Gastrocnemius medialis (tissue), 4 donors: ENCODE results near the gene HM13. TPM values are rescaled to one million over a fixed set of nuclear protein-coding genes. Genes with fewer than 3 reads are reported as not detected.

Experiments used
- ATAC-seq, 2 donors: fragments of 150-250 bp; one replicate each; pipeline ENCODE4 v1.9.1; 2016
- DNase-seq, 2 donors: peaks; one replicate each; pipeline ENCODE4 v3.0.0-alpha.2; 2019
- H3K27ac ChIP-seq, 4 donors: fragments of 200-600 bp; sonication (generic); 1 replicate in 1 of 4; 2 replicates in 3 of 4; pipeline ENCODE4 v1.5.1; 2016 to 2018; ENCODE audit warnings: mild to moderate bottlenecking in 2 of 4, moderate library complexity in 1 of 4
- H3K27me3 ChIP-seq, 3 donors: fragments of 200-600 bp; sonication (generic) in 2 of 3; 1 replicate in 1 of 3; 2 replicates in 2 of 3; pipeline versions ENCODE4 v1.5.1 to v1.6.0; 2016 to 2019; ENCODE audit warnings: mild to moderate bottlenecking in 1 of 3, moderate library complexity in 1 of 3
- H3K36me3 ChIP-seq, 2 donors: fragments of 200-600 bp; sonication (generic) in 1 of 2; one replicate each; pipeline ENCODE4 v1.5.1; 2017 to 2018
- H3K4me1 ChIP-seq, 2 donors: fragments of 200-600 bp; sonication (generic) in 1 of 2; one replicate each; pipeline ENCODE4 v1.5.1; 2016 to 2017; ENCODE audit warnings: mild to moderate bottlenecking in 2 of 2
- H3K4me3 ChIP-seq, 4 donors: fragments of 200-600 bp; sonication (generic) in 3 of 4; 1 replicate in 1 of 4; 2 replicates in 3 of 4; pipeline ENCODE4 v1.5.1; 2016 to 2019; ENCODE audit warnings: mild to moderate bottlenecking in 2 of 4
- H3K9me3 ChIP-seq, 3 donors: fragments of 200-600 bp; sonication (generic) in 2 of 3; 1 replicate in 1 of 3; 2 replicates in 2 of 3; pipeline ENCODE4 v1.5.1; 2016 to 2019
- CTCF ChIP-seq, 5 experiments: fragments of 450-650 bp in 3 of 5; fragments of 200-600 bp in 2 of 5; sonication (generic) in 2 of 5; IDR thresholded peaks in 4 of 5; conservative IDR thresholded peaks in 1 of 5; 1 replicate in 4 of 5; 2 replicates in 1 of 5; pipeline ENCODE4 v1.5.1; 2016 to 2019; ENCODE audit warnings: antibody characterized with exemption in 5 of 5, mild to moderate bottlenecking in 3 of 5, moderate library complexity in 3 of 5
- POLR2A ChIP-seq, 2 donors: fragments of 450-650 bp; IDR thresholded peaks; one replicate each; pipeline ENCODE4 v1.6.1; 2017; ENCODE audit warnings: antibody characterized with exemption in 2 of 2, mild to moderate bottlenecking in 2 of 2, moderate library complexity in 2 of 2
- in situ Hi-C, 4 donors: fragments of 200-750 bp; cut with MboI; loops; one replicate each; pipeline versions ENCODE4 v1.15.0 to v1.8.0; 2017; ENCODE audit warnings: low sequenced_read_pairs in 4 of 4
- intact Hi-C: fragments of 100-400 bp; cut with DNase I; formaldehyde crosslinking; loops from one replicate; pipeline ENCODE4 v1.15.1; 2023; ENCODE audit warnings: low total_unique reads
- total RNA-seq, 4 donors: library from RNA; depleted of rRNA; stranded (reverse); fragments of >200 nt; gene quantifications; one replicate each; pipeline versions ENCODE4 v1.1.0 to v1.2.3, GENCODE V29; 2016

The HM13 gene
- total RNA-seq, 4 donors from 2014 or later, result 22.7 to 31.0 (median 26.4) TPM

- Histone ChIP-seq H3K27me3 (peaks cover 0 to 11% (median 7%) of the 10 kb centered on the region in 3 donors), H3K9me3 (no peaks in the 10 kb centered on the region), H3K4me3 (no peak overlapping the region), H3K36me3 (no peaks in the 10 kb centered on the region), H3K4me1 (no peaks in the 10 kb centered on the region), H3K27ac (peak overlapping the region in 2 of 4 donors; percentile 22 to 43)
- no peak for TF ChIP-seq CTCF (IDR thresholded peaks at IDR 0.05 in 4 of 5, conservative IDR thresholded peaks at IDR 0.05 in 1 of 5)
- TF ChIP-seq POLR2A (IDR thresholded peaks at IDR 0.05), result no peak
- ATAC-seq (no peak), DNase-seq (no peak)
- intact Hi-C loops (no loop called here), in situ Hi-C loops (no loop called here)
Observed at GRCh38 chr20:31489152-31489551, 25.1 kb upstream of the HM13 start.

GRCh38 chr20:31490752-31491151 lies 23.5 kb upstream of the HM13 start:
- Histone ChIP-seq H3K27me3 (peaks cover 0 to 3% (median 0%) of the 10 kb centered on the region in 3 donors), H3K4me3 (no peak overlapping the region), H3K9me3 (no peaks in the 10 kb centered on the region), H3K36me3 (no peaks in the 10 kb centered on the region), H3K4me1 (no peaks in the 10 kb centered on the region), H3K27ac (no peak overlapping the region)
- TF ChIP-seq POLR2A (IDR thresholded peaks at IDR 0.05), result no peak
- no peak for TF ChIP-seq CTCF (IDR thresholded peaks at IDR 0.05 in 4 of 5, conservative IDR thresholded peaks at IDR 0.05 in 1 of 5)
- intact Hi-C loops (no loop called here), in situ Hi-C loops (no loop called here)
- no peak for ATAC-seq
- no peak for DNase-seq

- no peaks in the 10 kb centered on the region for H3K36me3 ChIP-seq
- H3K4me3 ChIP-seq, result no peak overlapping the region
- no peak for TF ChIP-seq CTCF (IDR thresholded peaks at IDR 0.05 in 4 of 5, conservative IDR thresholded peaks at IDR 0.05 in 1 of 5)
- no peak for TF ChIP-seq POLR2A (IDR thresholded peaks at IDR 0.05)
- ATAC-seq (no peak), DNase-seq (no peak)
- H3K27ac ChIP-seq, result peak overlapping the region in 1 of 4 donors; percentile 13
- in situ Hi-C loops, result no loop called here
- peaks cover 0 to 4% (median 0%) of the 10 kb centered on the region in 3 donors for H3K27me3 ChIP-seq
- intact Hi-C loops, result no loop called here
- peaks cover 0 to 10% of the 10 kb centered on the region in 2 donors for H3K4me1 ChIP-seq
- no peaks in the 10 kb centered on the region for H3K9me3 ChIP-seq
Observed at GRCh38 chr20:31494131-31494530, 20.1 kb upstream of the HM13 start.

- peak overlapping the region; percentile 26 to 59 (median 50) for H3K27ac ChIP-seq
- H3K27me3 ChIP-seq, result peaks cover 0 to 4% (median 0%) of the 10 kb centered on the region in 3 donors
- H3K4me3 ChIP-seq, result no peak overlapping the region
- peak; percentile 56 to 66 for ATAC-seq
- in situ Hi-C loops, result no loop called here
- H3K36me3 ChIP-seq, result no peaks in the 10 kb centered on the region
- DNase-seq, result peak in 1 of 2 donors; percentile 32
- no peak for TF ChIP-seq POLR2A (IDR thresholded peaks at IDR 0.05)
- TF ChIP-seq CTCF (IDR thresholded peaks at IDR 0.05 in 4 of 5, conservative IDR thresholded peaks at IDR 0.05 in 1 of 5), result no peak
- peaks cover 0 to 10% of the 10 kb centered on the region in 2 donors for H3K4me1 ChIP-seq
- no peaks in the 10 kb centered on the region for H3K9me3 ChIP-seq
- intact Hi-C loops, result no loop called here
Observed at GRCh38 chr20:31496761-31497295, 17.4 kb upstream of the HM13 start.
